ENCODE measurements around the gene GJA4.
A peak's percentile ranks its signal among the peaks of the same experiment; 100 is the strongest.

GJA4 gene

GRCh38 chr1:34785231-34785874, 7.4 kb upstream of the GJA4 start:
- no peak overlapping the region for H3K4me3 ChIP-seq (ENCODE audit: low read length)
- peaks cover 16% of the 10 kb centered on the region for H3K27me3 ChIP-seq (ENCODE audit: control insufficient read depth, insufficient read depth, low read length)
- H3K9ac ChIP-seq (ENCODE audit: low read length) = no peak overlapping the region
- peaks cover 49% of the 10 kb centered on the region for H3K4me1 ChIP-seq (ENCODE audit: control insufficient read depth, insufficient read depth, low read length)
- H3K36me3 ChIP-seq (ENCODE audit: control insufficient read depth, insufficient read depth, low read length) = no peaks in the 10 kb centered on the region
- H3K9me3 ChIP-seq (ENCODE audit: control insufficient read depth, low read length) = no peaks in the 10 kb centered on the region

DNA sequence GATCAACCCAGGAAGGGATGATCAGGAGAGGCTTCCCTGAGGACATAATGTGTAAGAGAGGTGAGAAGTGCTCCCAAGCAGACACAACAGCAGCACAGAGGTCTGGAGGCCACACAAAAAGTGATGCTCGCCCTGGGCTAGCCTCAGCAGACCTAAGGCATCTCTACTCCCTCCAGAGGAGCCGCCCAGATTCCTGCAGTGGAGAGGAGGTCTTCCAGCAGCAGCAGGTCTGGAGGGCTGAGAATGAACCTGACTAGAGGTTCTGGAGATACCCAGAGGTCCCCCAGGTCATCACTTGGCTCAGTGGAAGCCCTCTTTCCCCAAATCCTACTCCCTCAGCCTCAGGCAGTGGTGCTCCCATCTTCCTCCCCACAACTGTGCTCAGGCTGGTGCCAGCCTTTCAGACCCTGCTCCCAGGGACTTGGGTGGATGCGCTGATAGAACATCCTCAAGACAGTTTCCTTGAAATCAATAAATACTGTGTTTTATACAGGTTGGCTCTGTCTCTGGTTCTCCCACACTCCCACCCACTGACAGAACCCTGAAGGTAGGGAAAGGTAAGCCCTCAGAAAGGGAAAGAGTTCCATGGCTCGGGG, 6.8 kb upstream of the GJA4 start:
- no peak overlapping the region for H3K4me3 ChIP-seq (ENCODE audit: low read length)
- no peaks in the 10 kb centered on the region for H3K9me3 ChIP-seq (ENCODE audit: control insufficient read depth, low read length)
- no peaks in the 10 kb centered on the region for H3K36me3 ChIP-seq (ENCODE audit: control insufficient read depth, insufficient read depth, low read length)
- H3K27me3 ChIP-seq (ENCODE audit: control insufficient read depth, insufficient read depth, low read length) = peaks cover 13% of the 10 kb centered on the region
- no peak overlapping the region for H3K9ac ChIP-seq (ENCODE audit: low read length)
- peaks cover 49% of the 10 kb centered on the region for H3K4me1 ChIP-seq (ENCODE audit: control insufficient read depth, insufficient read depth, low read length)

- peaks cover 17% of the 10 kb centered on the region for H3K27me3 ChIP-seq (ENCODE audit: control insufficient read depth, insufficient read depth, low read length)
- no peak overlapping the region for H3K9ac ChIP-seq (ENCODE audit: low read length)
- no peaks in the 10 kb centered on the region for H3K36me3 ChIP-seq (ENCODE audit: control insufficient read depth, insufficient read depth, low read length)
These were observed 6.1 kb upstream of the GJA4 start for GRCh38 chr1:34786521-34787325.

DNA sequence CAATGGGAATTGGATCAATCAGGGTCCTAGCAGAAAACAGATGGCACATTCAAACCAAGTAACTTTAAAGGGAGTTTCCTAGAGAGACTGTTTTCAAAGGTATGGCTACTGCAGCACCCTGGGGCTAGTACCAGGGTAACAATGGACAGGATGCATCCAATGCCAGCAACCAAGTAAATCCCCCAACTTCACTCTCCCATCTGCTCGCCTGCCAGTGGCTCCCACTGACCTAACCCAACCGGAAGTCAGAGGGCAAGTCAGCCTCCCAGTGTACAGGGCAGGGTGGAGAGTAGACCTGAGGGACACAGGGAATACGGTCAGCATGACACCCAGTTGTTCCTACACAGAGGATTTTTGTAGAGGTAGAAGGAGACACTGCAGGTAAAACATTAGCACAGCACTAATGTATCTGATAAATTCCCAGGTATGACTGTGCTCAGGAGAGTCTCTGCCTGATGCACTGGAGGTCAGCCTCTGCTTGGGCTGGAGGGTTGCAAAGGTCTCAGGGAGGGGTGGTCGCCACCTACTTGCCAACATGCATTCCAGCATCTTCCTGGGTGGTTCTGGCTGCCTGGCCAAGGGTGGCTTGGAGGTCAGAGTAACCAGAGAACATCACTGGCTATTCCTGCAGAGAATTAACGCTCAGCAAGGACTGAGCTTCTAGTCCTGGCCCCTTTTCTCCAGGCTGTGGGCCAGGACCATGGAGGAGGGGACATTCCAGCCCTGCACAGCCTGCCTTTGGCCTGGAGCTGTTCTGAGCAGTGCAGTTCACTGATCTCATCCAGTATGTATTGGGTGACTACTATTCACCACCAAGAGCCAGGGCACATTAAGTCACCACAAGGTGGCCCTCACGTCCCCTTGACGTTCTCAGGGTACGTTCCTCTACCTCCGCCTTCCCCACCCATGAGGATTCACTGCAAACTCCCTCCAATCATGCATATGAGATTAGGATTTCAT, 5.1 kb upstream of the GJA4 start:
- Histone ChIP-seq H3K4me3 (ENCODE audit: low read length) (no peak overlapping the region), H3K4me1 (ENCODE audit: control insufficient read depth, insufficient read depth, low read length) (peaks cover 32% of the 10 kb centered on the region), H3K9ac (ENCODE audit: low read length) (no peak overlapping the region), H3K27me3 (ENCODE audit: control insufficient read depth, insufficient read depth, low read length) (peaks cover 18% of the 10 kb centered on the region), H3K9me3 (ENCODE audit: control insufficient read depth, low read length) (no peaks in the 10 kb centered on the region), H3K36me3 (ENCODE audit: control insufficient read depth, insufficient read depth, low read length) (no peaks in the 10 kb centered on the region)

More at GRCh38 chr1:34786521-34787325, 6.1 kb upstream of the GJA4 start:
- Histone ChIP-seq H3K9me3 (ENCODE audit: control insufficient read depth, low read length) (no peaks in the 10 kb centered on the region), H3K4me3 (ENCODE audit: low read length) (no peak overlapping the region), H3K4me1 (ENCODE audit: control insufficient read depth, insufficient read depth, low read length) (peaks cover 43% of the 10 kb centered on the region)

DNA sequence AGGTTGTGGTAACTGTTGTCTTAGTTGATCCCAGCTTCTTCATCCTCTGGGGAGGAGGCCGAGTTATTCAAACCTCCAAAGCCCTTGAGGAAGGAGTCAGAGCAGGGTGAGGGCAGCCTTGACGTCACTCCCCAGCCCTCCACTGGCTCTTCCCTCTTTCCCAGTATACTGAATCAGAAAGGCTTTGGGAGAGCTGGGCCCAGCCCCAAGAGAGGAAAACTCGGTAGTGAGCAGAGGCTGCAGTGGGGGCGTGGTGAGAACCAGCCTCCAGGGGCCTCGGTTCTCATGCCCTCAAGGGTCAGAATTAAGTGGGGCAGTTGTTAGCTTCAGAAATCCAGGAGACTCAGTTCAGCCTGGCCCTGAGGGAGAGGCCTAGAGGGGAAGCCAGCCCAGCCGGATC, 1.8 kb upstream of the GJA4 start:
- Histone ChIP-seq H3K4me3 (ENCODE audit: low read length) (no peak overlapping the region), H3K9ac (ENCODE audit: low read length) (no peak overlapping the region), H3K27me3 (ENCODE audit: control insufficient read depth, insufficient read depth, low read length) (peaks cover 28% of the 10 kb centered on the region)

GRCh38 chr1:34792424-34792823, 375 bp upstream of the GJA4 start:
- no peaks in the 10 kb centered on the region for H3K9me3 ChIP-seq (ENCODE audit: control insufficient read depth, low read length)
- peaks cover 28% of the 10 kb centered on the region for H3K27me3 ChIP-seq (ENCODE audit: control insufficient read depth, insufficient read depth, low read length)
- H3K4me1 ChIP-seq (ENCODE audit: control insufficient read depth, insufficient read depth, low read length) = peaks cover under 1% of the 10 kb centered on the region
- H3K9ac ChIP-seq (ENCODE audit: low read length) = peak overlapping the region; percentile 26
- no peak overlapping the region for H3K4me3 ChIP-seq (ENCODE audit: low read length)
- no peaks in the 10 kb centered on the region for H3K36me3 ChIP-seq (ENCODE audit: control insufficient read depth, insufficient read depth, low read length)

More for the DNA sequence above, 1.8 kb upstream of the GJA4 start:
- Histone ChIP-seq H3K4me1 (ENCODE audit: control insufficient read depth, insufficient read depth, low read length) (peaks cover 13% of the 10 kb centered on the region), H3K9me3 (ENCODE audit: control insufficient read depth, low read length) (no peaks in the 10 kb centered on the region), H3K36me3 (ENCODE audit: control insufficient read depth, insufficient read depth, low read length) (no peaks in the 10 kb centered on the region)

GRCh38 chr1:34794001-34794789, 1.4 kb downstream of the GJA4 start:
- H3K36me3 ChIP-seq (ENCODE audit: control insufficient read depth, insufficient read depth, low read length) = no peaks in the 10 kb centered on the region
- peaks cover 28% of the 10 kb centered on the region for H3K27me3 ChIP-seq (ENCODE audit: control insufficient read depth, insufficient read depth, low read length)
- no peak overlapping the region for H3K4me3 ChIP-seq (ENCODE audit: low read length)
- H3K9me3 ChIP-seq (ENCODE audit: control insufficient read depth, low read length) = no peaks in the 10 kb centered on the region
- no peaks in the 10 kb centered on the region for H3K4me1 ChIP-seq (ENCODE audit: control insufficient read depth, insufficient read depth, low read length)
- no peak overlapping the region for H3K9ac ChIP-seq (ENCODE audit: low read length)

DNA sequence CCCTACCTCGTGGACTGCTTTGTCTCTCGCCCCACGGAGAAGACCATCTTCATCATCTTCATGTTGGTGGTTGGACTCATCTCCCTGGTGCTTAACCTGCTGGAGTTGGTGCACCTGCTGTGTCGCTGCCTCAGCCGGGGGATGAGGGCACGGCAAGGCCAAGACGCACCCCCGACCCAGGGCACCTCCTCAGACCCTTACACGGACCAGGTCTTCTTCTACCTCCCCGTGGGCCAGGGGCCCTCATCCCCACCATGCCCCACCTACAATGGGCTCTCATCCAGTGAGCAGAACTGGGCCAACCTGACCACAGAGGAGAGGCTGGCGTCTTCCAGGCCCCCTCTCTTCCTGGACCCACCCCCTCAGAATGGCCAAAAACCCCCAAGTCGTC, 2.0 kb downstream of the GJA4 start:
- Histone ChIP-seq H3K4me1 (ENCODE audit: control insufficient read depth, insufficient read depth, low read length) (no peaks in the 10 kb centered on the region), H3K9me3 (ENCODE audit: control insufficient read depth, low read length) (no peaks in the 10 kb centered on the region), H3K9ac (ENCODE audit: low read length) (no peak overlapping the region)

GRCh38 chr1:34795916-34796315, 3.1 kb downstream of the GJA4 start:
- Histone ChIP-seq H3K36me3 (ENCODE audit: control insufficient read depth, insufficient read depth, low read length) (no peaks in the 10 kb centered on the region), H3K9me3 (ENCODE audit: control insufficient read depth, low read length) (no peaks in the 10 kb centered on the region), H3K4me3 (ENCODE audit: low read length) (no peak overlapping the region), H3K4me1 (ENCODE audit: control insufficient read depth, insufficient read depth, low read length) (no peaks in the 10 kb centered on the region), H3K27me3 (ENCODE audit: control insufficient read depth, insufficient read depth, low read length) (peaks cover 28% of the 10 kb centered on the region), H3K9ac (ENCODE audit: low read length) (no peak overlapping the region)

More for the DNA sequence above, 2.0 kb downstream of the GJA4 start:
- no peaks in the 10 kb centered on the region for H3K36me3 ChIP-seq (ENCODE audit: control insufficient read depth, insufficient read depth, low read length)
- H3K4me3 ChIP-seq (ENCODE audit: low read length) = no peak overlapping the region
- H3K27me3 ChIP-seq (ENCODE audit: control insufficient read depth, insufficient read depth, low read length) = peaks cover 28% of the 10 kb centered on the region

DNA sequence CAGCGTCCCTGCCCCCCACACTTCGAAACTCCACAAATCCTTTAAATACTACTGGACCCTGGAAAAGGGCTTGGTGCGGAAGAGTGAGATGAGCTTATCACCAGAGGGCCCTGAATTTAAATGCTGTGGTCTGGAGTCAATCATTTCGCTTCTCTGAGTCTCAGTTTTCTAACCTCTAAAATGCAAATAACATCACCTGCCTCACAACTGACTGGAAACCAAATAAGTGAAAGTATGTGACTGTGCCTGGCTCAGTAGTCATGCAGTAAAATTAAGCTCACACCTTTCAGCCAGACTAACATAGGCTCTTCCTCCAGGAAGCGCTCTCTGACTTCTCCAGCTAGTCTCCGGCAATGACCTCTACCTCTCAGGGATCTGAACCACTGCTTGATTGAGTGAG, 4.2 kb downstream of the GJA4 start:
- H3K9me3 ChIP-seq (ENCODE audit: control insufficient read depth, low read length) = no peaks in the 10 kb centered on the region
- H3K27me3 ChIP-seq (ENCODE audit: control insufficient read depth, insufficient read depth, low read length) = peaks cover 18% of the 10 kb centered on the region
- H3K9ac ChIP-seq (ENCODE audit: low read length) = no peak overlapping the region
- H3K36me3 ChIP-seq (ENCODE audit: control insufficient read depth, insufficient read depth, low read length) = no peaks in the 10 kb centered on the region
- H3K4me3 ChIP-seq (ENCODE audit: low read length) = no peak overlapping the region
- H3K4me1 ChIP-seq (ENCODE audit: control insufficient read depth, insufficient read depth, low read length) = no peaks in the 10 kb centered on the region

DNA sequence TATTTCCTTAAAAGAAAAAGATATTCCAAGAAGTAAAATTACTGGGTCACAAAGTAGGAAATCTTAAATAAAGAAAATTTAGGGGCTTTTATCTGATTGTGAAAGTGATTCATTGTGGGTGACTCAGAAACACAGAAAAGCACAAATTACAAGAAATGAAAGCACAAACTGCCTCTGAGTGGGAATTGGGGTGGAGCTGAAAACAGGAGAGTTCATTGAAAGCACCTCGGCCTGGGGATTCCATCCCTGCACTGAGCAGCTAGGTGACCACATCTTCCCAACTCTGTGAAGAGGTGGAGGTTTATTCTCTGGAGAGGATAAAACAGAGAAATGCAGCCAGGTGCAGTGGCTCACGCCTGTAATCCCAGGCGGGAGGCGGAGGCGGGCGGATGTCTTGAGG, 7.4 kb downstream of the GJA4 start:
- H3K9me3 ChIP-seq (ENCODE audit: control insufficient read depth, low read length) = no peaks in the 10 kb centered on the region
- H3K4me1 ChIP-seq (ENCODE audit: control insufficient read depth, insufficient read depth, low read length) = no peaks in the 10 kb centered on the region
- no peaks in the 10 kb centered on the region for H3K36me3 ChIP-seq (ENCODE audit: control insufficient read depth, insufficient read depth, low read length)
- no peak overlapping the region for H3K4me3 ChIP-seq (ENCODE audit: low read length)
- H3K9ac ChIP-seq (ENCODE audit: low read length) = no peak overlapping the region
- no peaks in the 10 kb centered on the region for H3K27me3 ChIP-seq (ENCODE audit: control insufficient read depth, insufficient read depth, low read length)

Measured in mucosa of stomach (tissue), 1 donor.